H1 (cell line): ENCODE measurements around the gene CFHR3. TPM values are rescaled to one million over a fixed set of nuclear protein-coding genes. Genes with fewer than 3 reads are reported as not detected.

ENCODE experiments used
- CTCF ChIA-PET: fragments of 300-600 bp; sonication (Branson Sonifier 250); formaldehyde crosslinking; loops from one replicate; lab custom pipeline; 2021; ENCODE audit not compliant: partially characterized antibody; lab: Charles Lee
- POLR2A ChIA-PET: fragments of 300-600 bp; sonication (Branson Sonifier 250); formaldehyde crosslinking; loops from one replicate; lab custom pipeline; 2021; ENCODE audit warnings: inconsistent platforms; ENCODE audit not compliant: partially characterized antibody; lab: Charles Lee
- DNase-seq, 2 experiments: peaks; one replicate each; pipeline versions ENCODE4 v3.0.0 to v3.0.0-alpha.2; 2010 to 2022; ENCODE audit warnings: low spot score in 2 of 2, low read depth in 1 of 2, mixed read lengths in 1 of 2
- FAIRE-seq: peaks from 2 replicates; lab custom pipeline; 2011; peaks lifted over from hg19 to GRCh38; lab: Jason Lieb, UNC
- H2AFZ ChIP-seq: 2 replicates; pipeline ENCODE4 v1.8.1; 2012; ENCODE audit warnings: low read length, inconsistent platforms
- H2AK5ac ChIP-seq: 2 replicates; pipeline ENCODE4 v1.6.1; 2013; ENCODE audit warnings: low read depth, low read length
- H2BK120ac ChIP-seq: replicated peaks from 2 replicates; pipeline ENCODE3; 2013; ENCODE audit warnings: low read depth, low read length, inconsistent platforms
- H2BK12ac ChIP-seq: 2 replicates; pipeline ENCODE4 v1.6.1; 2013; ENCODE audit warnings: low read depth, low read length
- H2BK15ac ChIP-seq: 2 replicates; pipeline ENCODE4 v1.6.1; 2013; ENCODE audit warnings: low read length
- H2BK20ac ChIP-seq: 2 replicates; pipeline ENCODE4 v1.6.1; 2013; ENCODE audit warnings: low read length
- H2BK5ac ChIP-seq: 2 replicates; pipeline ENCODE4 v1.6.1; 2013; ENCODE audit warnings: low read depth, low read length
- H3K14ac ChIP-seq: 2 replicates; pipeline ENCODE4 v1.6.1; 2013; ENCODE audit warnings: inconsistent platforms; ENCODE audit not compliant: insufficient read length
- H3K18ac ChIP-seq: 2 replicates; pipeline ENCODE4 v1.6.1; 2013; ENCODE audit warnings: low read length; ENCODE audit errors: extremely low read depth
- H3K23ac ChIP-seq: 2 replicates; pipeline ENCODE4 v1.6.1; 2013; ENCODE audit warnings: inconsistent platforms; ENCODE audit not compliant: insufficient read length
- H3K23me2 ChIP-seq: 2 replicates; pipeline ENCODE4 v1.6.1; 2013; ENCODE audit warnings: low read depth, low read length
- H3K27ac ChIP-seq: 2 replicates; pipeline ENCODE4 v1.6.1; 2011; ENCODE audit warnings: low read depth, low read length, inconsistent platforms
- H3K27me3 ChIP-seq, 4 experiments: replicated peaks in 1 of 4; 1 replicate in 1 of 4; 2 replicates in 3 of 4; pipeline versions ENCODE4 v1.6.1 to v1.8.1; 2011 to 2013; ENCODE audit warnings: low read length in 3 of 4, mild to moderate bottlenecking in 3 of 4, inconsistent platforms in 2 of 4, mixed read lengths in 2 of 4, moderate library complexity in 1 of 4; ENCODE audit not compliant: control insufficient read depth in 3 of 4, insufficient read depth in 3 of 4; ENCODE audit errors: extremely low read depth in 1 of 4
- H3K36me3 ChIP-seq, 4 experiments: 2 replicates each; pipeline versions ENCODE4 v1.6.1 to v1.8.1; 2011 to 2013; ENCODE audit warnings: mild to moderate bottlenecking in 4 of 4, low read length in 3 of 4, moderate library complexity in 2 of 4, control low read depth in 1 of 4, inconsistent platforms in 1 of 4; ENCODE audit not compliant: insufficient read depth in 4 of 4, control insufficient read depth in 2 of 4
- H3K4ac ChIP-seq: replicated peaks from 2 replicates; pipeline ENCODE3; 2013; ENCODE audit warnings: low read length, low read depth, mixed read lengths, inconsistent platforms; ENCODE audit not compliant: insufficient read length
- H3K4me1 ChIP-seq, 4 experiments: replicated peaks in 1 of 4; 1 replicate in 1 of 4; 2 replicates in 3 of 4; pipeline versions ENCODE4 v1.6.1 to v1.8.1; 2011 to 2013; ENCODE audit warnings: low read length in 3 of 4, inconsistent platforms in 2 of 4, mixed read lengths in 1 of 4; ENCODE audit not compliant: insufficient read depth in 4 of 4, control insufficient read depth in 3 of 4
- H3K4me2 ChIP-seq, 2 experiments: 2 replicates each; pipeline versions ENCODE4 v1.6.1 to v1.8.1; 2011 to 2013; ENCODE audit warnings: low read depth in 2 of 2, low read length in 2 of 2, control low read depth in 1 of 2, inconsistent platforms in 1 of 2, mild to moderate bottlenecking in 1 of 2; ENCODE audit not compliant: insufficient read depth in 1 of 2
- H3K4me3 ChIP-seq, 4 experiments: fragments of 200-600, 300-600 bp in 1 of 4; sonication (generic), shearing (Covaris generic), sonication (Bioruptor Twin) in 1 of 4; 2 replicates each; pipeline versions ENCODE4 v1.5.1 to v1.8.1; 2011 to 2016; ENCODE audit warnings: low read length in 4 of 4, low read depth in 3 of 4, control low read depth in 2 of 4, inconsistent platforms in 2 of 4, mild to moderate bottlenecking in 2 of 4, mixed read lengths in 1 of 4, moderate library complexity in 1 of 4; ENCODE audit not compliant: insufficient read depth in 2 of 4; ENCODE audit errors: extremely low read depth in 1 of 4
- H3K56ac ChIP-seq: replicated peaks from 2 replicates; pipeline ENCODE3; 2013; ENCODE audit warnings: low read depth, mild to moderate bottlenecking, mixed read lengths, low read length, inconsistent platforms; ENCODE audit not compliant: insufficient read length
- H3K79me1 ChIP-seq: 2 replicates; pipeline ENCODE4 v1.6.1; 2013; ENCODE audit warnings: low read depth, low read length, control low read depth
- H3K79me2 ChIP-seq, 2 experiments: 2 replicates each; pipeline versions ENCODE4 v1.6.1 to v1.8.1; 2012 to 2013; ENCODE audit warnings: low read length in 2 of 2, mild to moderate bottlenecking in 2 of 2, inconsistent platforms in 1 of 2; ENCODE audit not compliant: insufficient read depth in 2 of 2, control insufficient read depth in 1 of 2
- H3K9ac ChIP-seq, 4 experiments: replicated peaks in 1 of 4; 1 replicate in 1 of 4; 2 replicates in 3 of 4; pipeline versions ENCODE4 v1.6.1 to v1.8.1; 2011 to 2013; ENCODE audit warnings: low read depth in 3 of 4, low read length in 3 of 4, control low read depth in 2 of 4, mild to moderate bottlenecking in 2 of 4, moderate library complexity in 2 of 4, inconsistent platforms in 1 of 4; ENCODE audit errors: extremely low read depth in 1 of 4
- H3K9me3 ChIP-seq, 2 experiments: 2 replicates each; pipeline versions ENCODE4 v1.6.1 to v1.8.1; 2012 to 2013; ENCODE audit warnings: mild to moderate bottlenecking in 2 of 2, moderate library complexity in 2 of 2, control low read depth in 1 of 2, inconsistent platforms in 1 of 2, low read depth in 1 of 2, low read length in 1 of 2, mixed read lengths in 1 of 2; ENCODE audit not compliant: insufficient read depth in 2 of 2
- H4K20me1 ChIP-seq, 2 experiments: replicated peaks in 1 of 2; 2 replicates each; pipeline versions ENCODE3 to v1.8.1; 2011 to 2013; ENCODE audit warnings: inconsistent platforms in 2 of 2, low read length in 2 of 2, mild to moderate bottlenecking in 1 of 2; ENCODE audit not compliant: insufficient read depth in 2 of 2, control insufficient read depth in 1 of 2
- H4K5ac ChIP-seq: 2 replicates; pipeline ENCODE4 v1.6.1; 2013; ENCODE audit warnings: low read length, low read depth, mixed read lengths, inconsistent platforms; ENCODE audit not compliant: insufficient read length
- H4K8ac ChIP-seq: 2 replicates; pipeline ENCODE4 v1.8.0; 2013; ENCODE audit warnings: mild to moderate bottlenecking, moderate library complexity, low read length, inconsistent platforms; ENCODE audit not compliant: insufficient read depth; ENCODE audit errors: extremely low read depth
- H4K91ac ChIP-seq: replicated peaks from 2 replicates; pipeline ENCODE3; 2013; ENCODE audit warnings: low read length, mixed read lengths, inconsistent platforms; ENCODE audit not compliant: insufficient read length
- CTCF ChIP-seq, 3 experiments: IDR thresholded peaks; 1 replicate in 2 of 3; 2 replicates in 1 of 3; pipeline versions ENCODE4 v1.5.1 to v1.6.1; 2011; ENCODE audit warnings: low read length in 3 of 3, mild to moderate bottlenecking in 3 of 3, inconsistent platforms in 2 of 3, low read depth in 1 of 3, moderate library complexity in 1 of 3; ENCODE audit not compliant: insufficient read depth in 1 of 3; ENCODE audit errors: control extremely low read depth in 1 of 3
- NRF1 ChIP-seq: IDR thresholded peaks from 2 replicates; pipeline ENCODE4 v1.6.1; 2011; ENCODE audit warnings: mild to moderate bottlenecking, low read depth, low read length, improper control_type of control experiment
- POLR2AphosphoS5 ChIP-seq: IDR thresholded peaks from 2 replicates; pipeline ENCODE4 v1.6.1; 2011; ENCODE audit warnings: low read depth, low read length
- RAD21 ChIP-seq, 2 experiments: IDR thresholded peaks in 1 of 2; conservative IDR thresholded peaks in 1 of 2; 2 replicates each; pipeline ENCODE4 v1.6.1; 2011; ENCODE audit warnings: low read depth in 2 of 2, low read length in 2 of 2, improper control_type of control experiment in 1 of 2, inconsistent platforms in 1 of 2, mild to moderate bottlenecking in 1 of 2, moderate library complexity in 1 of 2
- RXRA ChIP-seq: IDR thresholded peaks from 2 replicates; pipeline ENCODE4 v1.6.1; 2011; ENCODE audit warnings: low read depth, mild to moderate bottlenecking, low read length, moderate library complexity; ENCODE audit not compliant: insufficient read depth
- TEAD4 ChIP-seq: IDR thresholded peaks from 2 replicates; pipeline ENCODE4 v1.6.1; 2012; ENCODE audit warnings: low read depth, low read length, inconsistent platforms, mixed read lengths
- WGBS, 2 experiments: shearing (Covaris generic) in 1 of 2; methylation state at CpG; one replicate each; pipeline versions ENCODE4 v1.1.6 to v1.1.7; 2013 to 2015; ENCODE audit warnings: low lambda C conversion rate in 2 of 2, mixed read lengths in 2 of 2, inconsistent platforms in 1 of 2, low coverage in 1 of 2, missing lambda C conversion rate in 1 of 2; ENCODE audit not compliant: insufficient replicate concordance in 2 of 2, insufficient coverage in 1 of 2, insufficient read length in 1 of 2; ENCODE audit errors: extremely low coverage in 1 of 2, missing lambda C conversion rate in 1 of 2; 5-methylcytosine and 5-hydroxymethylcytosine counted together
- polyA plus RNA-seq, 7 experiments: library from polyadenylated mRNA; depleted of rRNA in 3 of 7; stranded (reverse) in 5 of 7; unstranded in 2 of 7; fragments of >200 nt in 5 of 7; fragments of 200-250 nt in 2 of 7; gene quantifications; 1 replicate in 5 of 7; 2 replicates in 1 of 7; 4 replicates in 1 of 7; pipeline versions ENCODE4 v1.2.1 to v1.2.3, GENCODE V29; 2011 to 2013; ENCODE audit warnings: missing spikeins in 2 of 7, mixed read lengths in 2 of 7
- total RNA-seq: library from RNA; stranded (reverse); fragmentation: NEBNext Ultra II Directional; extraction: Animal tissue kit (Norgen Biotek cat#: 25700); gene quantifications from 2 replicates; pipeline ENCODE4 v1.2.1, GENCODE V29; 2021

The CFHR3 gene
- total and polyA plus RNA-seq, 2 of the 8 experiments (the other 6 are each of a cell fraction or from before 2014, with no cell fraction given): 0.20 to 0.52 TPM

GRCh38 chr1:196732526-196732925, 42.1 kb upstream of the CFHR3 start:
- Histone ChIP-seq H2BK12ac (no peak overlapping the region), H3K14ac (no peak overlapping the region), H2BK15ac (no peak overlapping the region), H3K56ac (no peak overlapping the region), H2BK5ac (no peak overlapping the region), H3K79me1 (no peaks in the 10 kb centered on the region), H3K4me2 (no peak overlapping the region), H3K9ac (no peak overlapping the region), H4K8ac (no peak overlapping the region), H3K4ac (no peak overlapping the region), H3K4me3 (no peak overlapping the region), H3K27me3 (no peaks in the 10 kb centered on the region), H3K4me1 (peaks cover 0 to 3% (median 0%) of the 10 kb centered on the region in 4 experiments; a peak in 1 of 7 replicates), H3K18ac (no peak overlapping the region), H3K36me3 (no peaks in the 10 kb centered on the region), H4K5ac (no peak overlapping the region), H3K9me3 (no peaks in the 10 kb centered on the region), H3K23me2 (no peaks in the 10 kb centered on the region; the same call in 1 of the 2 replicates), H3K23ac (no peak overlapping the region), H2BK20ac (no peak overlapping the region), H4K91ac (no peak overlapping the region), H2AK5ac (no peak overlapping the region), H2BK120ac (no peak overlapping the region), H4K20me1 (no peaks in the 10 kb centered on the region), H3K27ac (no peak overlapping the region), H2AFZ (no peak overlapping the region), H3K79me2 (no peaks in the 10 kb centered on the region)
- no peak for FAIRE-seq
- ChIA-PET CTCF (interaction anchor here (0.6 to 2.8 kb wide), 11 partner anchors 9 to 588 kb away, joined by 3 to 21 read pairs (median 4); partner anchors contain the start of gene CFHR4), POLR2A (no interaction called here)
- 94% methylated on average over 2 of the region's 2 CpGs; no CpG with 5 or more reads in 1 of the 2 experiments for WGBS, 2 experiments
- no peak for TF ChIP-seq POLR2AphosphoS5
- no peak for TF ChIP-seq NRF1
- TF ChIP-seq TEAD4: peak; percentile 76
- TF ChIP-seq RAD21 (IDR thresholded peaks at IDR 0.05 in 1 of 2, conservative IDR thresholded peaks at IDR 0.05 in 1 of 2; ENCODE audit: low read depth in 2 of 2, low read length in 2 of 2): peak in 1 of 2 experiments; percentile 14; a peak in 1 of 4 replicates
- no peak for TF ChIP-seq RXRA
- TF ChIP-seq CTCF (IDR thresholded peaks at IDR 0.05; ENCODE audit: control extremely low read depth in 1 of 3, insufficient read depth in 1 of 3, low read depth in 1 of 3, low read length in 3 of 3): peak in 2 of 3 experiments; percentile 17 to 42; a peak in 1 of 4 replicates
- DNase-seq: no peak
